ENCODE data around the gene LRAT. TPM values are rescaled to one million over a fixed set of nuclear protein-coding genes. Genes with fewer than 3 reads are reported as not detected.
"Not testable (repeated sequence)": the region's sequence is repeated elsewhere in the genome, so short reads cannot be mapped to it uniquely, and the experiment has no call there.

The LRAT gene
- not detected for total RNA-seq

DNA sequence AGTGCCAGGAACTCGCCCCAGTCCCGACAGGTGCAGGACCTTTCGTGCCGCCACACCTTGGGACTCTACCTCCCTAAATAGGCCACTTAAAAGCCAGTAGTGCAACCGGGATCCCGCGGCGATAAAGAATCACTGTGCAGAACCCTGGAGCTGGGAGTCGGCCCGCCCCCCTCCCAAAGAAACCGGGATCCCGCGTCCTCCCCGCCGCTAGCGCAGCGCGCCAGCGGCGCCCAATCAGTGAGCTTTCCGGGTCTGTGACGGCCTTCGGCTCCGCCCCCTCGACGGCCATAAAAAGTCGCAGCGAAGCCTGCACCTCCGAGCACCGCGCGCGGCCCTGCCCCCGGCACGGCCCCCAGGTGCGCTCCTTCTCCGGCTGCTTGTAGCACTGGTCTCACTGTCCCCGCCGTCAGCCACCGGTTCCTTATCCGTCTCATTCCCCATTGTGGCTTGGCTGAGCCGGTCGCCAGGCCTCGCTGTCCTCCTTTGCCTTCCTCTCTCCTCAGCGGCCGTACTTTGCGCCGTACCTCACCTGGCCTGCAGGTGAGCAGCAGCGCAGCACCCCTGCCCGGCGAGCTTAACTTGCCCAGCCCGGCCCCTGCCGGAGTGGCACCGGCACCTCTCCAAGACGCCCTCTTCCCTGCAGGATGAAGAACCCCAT, at the start of gene LRAT:
TSS of gene LRAT (plus strand) at position 318 of the 658 bp plus-strand sequence. CDS start at position 645, 327 bp downstream.
- ChIA-PET CTCF (no interaction called here), POLR2A (no interaction called here)

DNA sequence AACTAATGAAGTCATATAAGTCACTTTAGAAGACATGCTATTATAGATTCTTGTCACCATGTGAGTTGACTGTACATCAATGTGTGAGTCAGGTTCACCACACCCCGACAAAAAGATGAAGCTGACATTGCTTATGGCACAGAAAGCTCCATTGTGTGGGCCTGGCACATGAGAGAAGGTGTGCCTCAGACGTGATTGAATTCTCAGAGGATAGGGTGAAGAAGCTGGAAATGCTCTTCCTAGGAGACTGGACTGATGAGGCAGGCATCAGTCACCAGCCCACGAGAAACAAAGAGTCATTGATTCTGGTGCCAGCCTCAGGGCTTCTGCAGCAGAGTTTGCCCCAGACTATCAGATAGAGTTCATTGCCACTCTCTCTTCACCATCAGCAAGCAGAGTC, 35.9 kb upstream of the LRAT start:
- ChIA-PET POLR2A (no interaction called here), CTCF (no interaction called here)

DNA sequence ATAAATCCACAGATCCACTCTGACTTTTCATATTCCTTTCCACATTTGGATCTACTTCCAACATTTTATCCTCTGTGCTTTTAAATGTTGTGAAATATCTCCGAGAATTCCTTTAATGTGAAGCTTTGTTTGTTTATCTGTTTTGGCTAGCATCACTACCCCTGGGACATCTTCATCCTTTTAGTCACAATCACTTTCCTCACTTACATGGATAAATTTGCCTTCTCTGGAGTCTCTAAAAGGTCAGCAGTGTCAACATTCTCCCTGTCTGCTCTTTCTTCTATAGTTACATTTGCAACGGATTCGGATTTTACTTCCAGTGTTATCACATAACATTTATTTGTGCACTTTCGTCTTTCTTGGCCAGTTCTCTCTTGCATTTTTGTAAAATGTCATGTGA, 34.2 kb upstream of the LRAT start:
- POLR2A ChIA-PET, result no interaction called here
- CTCF ChIA-PET, result no interaction called here

DNA sequence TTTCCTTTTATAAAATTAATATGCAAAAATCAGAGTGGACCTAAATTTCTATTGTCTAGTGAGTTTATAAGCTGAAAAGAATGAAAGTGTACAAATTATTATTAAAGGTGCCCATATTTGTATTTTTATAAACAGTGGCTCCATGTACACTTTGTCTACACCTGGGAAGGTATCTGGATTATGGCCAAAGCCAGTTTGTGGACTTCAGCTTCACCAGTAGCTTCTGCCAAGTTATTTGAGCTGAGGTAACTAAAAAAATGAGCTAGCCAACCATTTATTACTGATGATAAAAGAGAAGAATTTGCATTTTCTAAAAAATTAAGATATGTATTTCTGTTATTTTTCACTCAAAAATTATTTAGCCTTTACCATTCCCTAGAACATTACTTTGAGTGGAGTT, 32.3 kb upstream of the LRAT start:
- POLR2A ChIA-PET, result no interaction called here
- CTCF ChIA-PET, result no interaction called here

DNA sequence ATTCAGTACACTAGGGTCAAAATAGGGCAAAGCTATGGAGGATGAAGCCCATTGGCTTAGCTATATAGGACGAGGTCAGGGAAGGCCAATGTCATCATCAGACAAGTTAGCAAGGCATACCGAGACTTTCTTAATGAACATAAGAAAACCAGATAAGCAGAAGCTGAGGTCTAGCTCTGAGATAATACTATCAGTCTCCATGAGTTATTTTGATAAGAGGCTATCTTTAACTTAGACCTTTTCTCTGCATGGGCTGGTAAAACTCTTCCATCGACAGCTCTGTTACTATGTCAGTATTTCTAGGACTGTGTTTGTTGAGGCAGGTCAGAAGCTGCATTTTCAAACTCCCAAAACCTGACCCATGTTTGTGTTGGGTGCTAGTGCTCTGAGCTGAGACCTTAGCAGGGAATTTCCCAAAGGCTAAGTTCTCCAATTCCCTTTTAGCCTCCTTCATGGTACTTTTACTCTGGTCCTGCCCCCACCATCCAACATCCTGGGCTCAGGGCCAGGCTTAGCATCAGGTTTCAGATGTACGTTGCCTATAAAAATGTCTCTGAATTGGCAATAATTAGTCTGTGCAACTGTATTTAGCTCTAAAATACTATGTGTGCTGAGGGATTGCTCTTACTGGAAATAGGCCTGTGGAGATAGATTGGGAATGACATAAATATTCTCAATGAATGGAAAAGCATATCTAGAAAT, 29.3 kb upstream of the LRAT start:
- ChIA-PET POLR2A (no interaction called here), CTCF (interaction anchor here (0.7 kb wide), 1 partner anchor 300 kb away, joined by 3 read pairs; no protein-coding TSS in a partner anchor)

DNA sequence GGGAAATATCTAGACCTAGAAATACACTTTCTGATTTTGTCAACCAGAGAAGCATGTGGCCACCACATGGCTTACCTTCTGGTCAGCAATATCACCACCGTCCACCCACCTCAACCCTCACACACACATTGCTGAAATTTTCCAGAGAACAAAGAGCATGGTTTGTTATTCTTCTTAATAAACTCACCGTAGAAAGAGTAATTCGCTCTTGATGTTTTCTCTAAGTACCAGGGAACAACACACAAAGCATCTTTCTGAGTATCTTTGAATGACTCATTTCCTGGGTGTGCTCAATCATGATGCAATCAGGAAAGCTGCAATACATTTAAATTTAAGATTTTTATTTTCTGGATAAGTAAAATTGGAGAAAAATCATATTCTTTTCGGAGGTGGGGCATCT, 24.7 kb upstream of the LRAT start:
- CTCF ChIA-PET, result no interaction called here

DNA sequence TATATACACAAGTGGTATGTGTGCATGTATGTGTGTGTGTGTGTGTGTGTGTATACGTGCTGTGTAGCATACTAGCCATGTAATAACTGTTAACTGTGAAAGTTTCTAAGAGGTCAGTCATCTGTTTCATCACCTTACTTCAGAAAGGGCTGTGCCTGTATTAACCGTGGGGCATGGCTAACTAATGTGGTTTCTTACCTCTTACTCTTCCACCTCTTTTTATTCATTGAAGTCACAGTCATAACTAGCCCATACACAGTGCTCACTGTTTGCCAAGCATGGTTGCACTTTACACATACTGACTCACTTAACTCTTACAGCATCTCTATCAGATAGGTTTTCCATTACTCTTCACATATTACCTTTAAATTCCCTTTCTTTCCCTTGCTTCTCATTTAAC, 23.7 kb upstream of the LRAT start:
- CTCF ChIA-PET, result no interaction called here
- POLR2A ChIA-PET, result no interaction called here

More for the DNA sequence above, 24.7 kb upstream of the LRAT start:
- POLR2A ChIA-PET, result no interaction called here

DNA sequence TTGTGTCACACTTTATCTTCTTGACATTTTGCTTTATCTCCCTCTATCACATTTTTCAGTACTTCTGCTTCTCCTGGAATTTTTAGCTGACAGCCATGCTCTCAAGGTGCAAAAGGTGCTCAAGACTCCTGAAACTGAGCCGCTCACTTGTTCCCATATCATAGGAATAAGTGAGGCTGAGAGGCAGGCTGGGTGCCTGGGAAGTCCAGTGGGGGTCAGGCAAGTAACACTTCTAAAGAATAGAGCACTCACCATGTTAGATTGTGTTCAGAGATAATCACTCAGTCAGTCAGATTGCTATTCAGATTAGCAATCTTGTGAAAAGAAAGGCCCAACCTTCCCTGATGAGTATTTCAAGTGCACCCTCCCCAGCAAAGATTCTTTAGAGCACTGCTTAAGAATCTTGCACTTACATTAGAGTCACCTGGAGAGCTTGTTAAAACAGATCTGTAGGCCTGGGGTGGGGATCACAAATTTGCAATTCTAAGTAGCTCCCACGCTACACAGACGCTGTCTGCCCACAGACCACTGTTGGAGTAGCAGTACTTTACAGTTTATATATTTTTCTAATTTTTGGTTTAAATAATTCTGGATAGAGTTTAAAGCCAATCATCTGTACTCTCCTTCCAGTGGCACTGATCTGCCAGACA, 23.1 kb upstream of the LRAT start:
- ChIA-PET CTCF (no interaction called here), POLR2A (no interaction called here)

DNA sequence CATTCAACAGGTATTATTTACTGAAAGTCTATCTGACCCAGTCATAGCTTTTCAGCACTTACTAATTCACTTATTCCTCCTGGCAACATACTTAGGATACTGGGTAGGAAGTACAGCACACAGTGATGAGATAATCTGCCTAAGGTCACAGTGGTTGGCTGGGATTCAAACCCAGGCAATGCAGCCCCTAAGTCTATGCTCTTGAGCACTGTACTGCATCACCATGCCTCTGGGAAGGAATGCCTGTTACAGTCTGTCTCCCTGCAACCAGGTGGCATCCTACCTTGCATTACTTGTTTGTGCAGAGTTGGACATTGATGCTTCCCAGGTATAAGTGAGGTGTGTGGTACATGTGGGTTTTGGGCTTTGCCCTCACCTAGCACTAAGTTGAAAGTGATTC, 21.5 kb upstream of the LRAT start:
- ChIA-PET CTCF (no interaction called here), POLR2A (no interaction called here)

DNA sequence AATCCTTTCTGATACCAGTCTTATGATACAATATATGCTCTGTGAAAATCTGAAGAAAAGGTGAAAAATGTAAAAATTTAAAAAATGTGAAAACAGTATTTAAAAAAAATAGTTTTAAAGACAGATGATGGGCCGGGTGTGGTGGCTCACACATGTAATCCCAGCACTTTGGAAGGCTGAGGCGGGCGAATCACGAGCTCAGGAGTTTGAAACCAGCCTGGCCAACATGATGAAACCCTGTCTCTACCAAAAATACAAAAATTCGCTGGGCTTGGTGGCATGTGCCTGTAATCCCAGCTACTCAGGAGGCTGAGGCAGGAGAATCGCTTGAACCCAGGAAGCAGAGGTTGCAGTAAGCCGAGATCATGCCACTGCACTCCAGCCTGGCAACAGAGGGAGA, 20.2 kb upstream of the LRAT start:
- POLR2A ChIA-PET, CTCF ChIA-PET: not testable (repeated sequence)

DNA sequence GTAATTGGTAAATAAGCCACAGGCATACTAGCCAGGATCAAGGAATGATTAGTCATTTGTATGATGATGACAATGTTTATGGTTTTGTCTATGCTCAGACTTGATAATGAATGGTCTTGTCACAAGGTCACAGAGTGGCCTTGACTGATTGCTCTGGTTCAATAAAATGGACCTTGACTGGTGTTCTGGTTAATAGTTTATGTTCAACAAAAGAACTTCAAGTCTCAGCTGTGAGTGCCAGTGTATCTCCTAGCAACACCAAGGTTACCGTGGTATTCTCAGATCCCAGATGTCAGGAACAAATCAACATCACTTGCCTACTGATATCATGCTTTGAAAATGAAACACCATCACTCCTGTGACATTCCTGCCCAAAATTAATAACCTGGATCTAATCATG, 16.3 kb upstream of the LRAT start:
- ChIA-PET POLR2A (no interaction called here), CTCF (no interaction called here)

DNA sequence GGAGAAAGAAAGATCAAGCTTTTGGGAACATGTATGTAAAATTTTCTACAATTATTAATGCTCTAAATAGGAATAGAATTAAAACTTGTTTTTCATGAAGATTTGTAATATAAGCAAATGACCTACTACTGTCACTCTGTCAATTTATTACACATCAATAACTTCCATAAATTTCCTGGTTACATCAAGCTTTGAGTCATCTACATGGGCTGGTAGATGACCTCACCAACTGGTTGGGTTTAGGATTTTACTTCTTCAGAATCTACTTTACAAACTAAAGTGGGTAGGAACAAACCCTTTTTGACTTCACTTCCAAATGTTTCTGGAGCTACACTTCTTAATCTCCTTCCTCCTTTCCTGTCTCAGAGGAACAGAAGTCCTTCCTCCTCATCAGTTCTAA, 12.0 kb upstream of the LRAT start:
- ChIA-PET POLR2A (no interaction called here), CTCF (no interaction called here)

DNA sequence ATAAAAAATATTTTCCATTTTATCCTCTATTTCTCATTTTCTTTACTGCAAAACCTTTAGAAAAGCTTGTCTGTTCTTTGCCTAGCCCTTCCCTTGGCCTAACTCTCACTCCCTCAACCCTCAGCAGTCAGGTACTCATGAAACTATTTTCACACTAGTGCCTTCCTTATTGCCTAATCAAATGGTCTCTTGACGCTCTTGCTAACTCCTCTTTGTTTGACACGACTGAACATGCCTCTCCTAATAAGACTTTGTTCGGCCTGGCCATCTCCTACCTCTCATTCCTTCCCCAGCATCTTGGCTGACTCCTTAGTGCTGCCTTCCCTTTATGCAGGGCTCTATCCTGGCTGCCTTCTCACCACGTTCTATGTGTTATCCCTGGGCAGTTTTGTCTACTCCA, 11.1 kb upstream of the LRAT start:
- CTCF ChIA-PET, result no interaction called here
- POLR2A ChIA-PET, result no interaction called here

DNA sequence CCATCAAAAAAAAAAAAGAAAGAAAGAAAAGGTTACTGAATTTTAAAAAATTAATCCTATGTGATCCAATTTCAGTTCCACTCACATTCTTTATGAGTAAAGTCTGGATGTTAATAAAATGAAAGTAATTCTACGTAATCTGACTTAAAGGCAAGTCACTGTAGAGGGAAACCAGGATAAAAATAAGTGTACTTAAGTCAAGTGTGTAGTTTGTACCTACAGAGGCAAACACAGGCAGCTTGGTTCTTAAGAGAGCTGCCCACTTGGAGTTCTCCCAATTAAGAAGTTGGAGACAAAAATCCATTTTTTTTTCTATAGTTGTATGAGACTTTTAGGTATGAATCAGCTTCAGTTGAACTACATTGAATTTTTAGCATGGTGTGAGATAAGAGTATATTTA, 7.0 kb upstream of the LRAT start:
- ChIA-PET POLR2A (no interaction called here), CTCF (no interaction called here)

DNA sequence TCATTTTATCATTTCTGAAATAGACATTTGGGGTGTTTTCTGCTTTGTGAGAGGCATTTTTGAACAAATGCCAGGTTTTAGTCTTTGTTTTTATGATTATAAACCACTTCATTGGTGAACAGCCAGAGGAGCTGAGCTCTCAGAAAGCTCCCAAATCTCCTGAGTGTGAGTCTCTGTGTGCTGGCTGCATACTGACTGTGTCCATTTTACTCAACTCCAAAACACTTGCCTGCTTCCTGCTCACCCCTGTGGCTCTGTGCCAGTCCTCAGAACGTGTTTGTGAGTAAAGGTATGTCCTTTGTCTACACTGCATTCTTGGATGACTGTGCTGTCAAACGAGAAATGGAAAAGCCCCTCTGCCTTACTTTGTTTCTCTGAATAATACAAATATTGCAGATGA, 5.4 kb upstream of the LRAT start:
- POLR2A ChIA-PET, result no interaction called here
- CTCF ChIA-PET, result no interaction called here

DNA sequence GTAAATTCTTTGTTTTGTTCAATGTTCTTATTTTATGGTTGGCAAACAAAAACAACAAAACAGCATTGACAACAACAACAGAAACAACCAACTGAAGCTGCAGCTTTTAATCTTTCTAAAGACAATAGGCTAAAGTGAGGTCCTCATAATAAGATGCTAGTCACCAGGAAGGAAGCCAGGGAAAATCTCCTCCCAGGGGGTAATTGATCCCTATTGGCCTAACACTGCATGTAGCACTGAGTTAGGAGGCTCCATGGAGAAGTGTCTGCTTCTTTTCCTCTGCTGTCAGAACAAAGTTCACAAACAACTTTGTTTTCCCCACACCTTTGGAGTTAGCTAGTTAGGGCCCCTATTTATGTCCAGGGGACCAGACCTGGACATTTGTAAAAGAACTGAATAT, 4.7 kb upstream of the LRAT start:
- ChIA-PET POLR2A (no interaction called here), CTCF (no interaction called here)

DNA sequence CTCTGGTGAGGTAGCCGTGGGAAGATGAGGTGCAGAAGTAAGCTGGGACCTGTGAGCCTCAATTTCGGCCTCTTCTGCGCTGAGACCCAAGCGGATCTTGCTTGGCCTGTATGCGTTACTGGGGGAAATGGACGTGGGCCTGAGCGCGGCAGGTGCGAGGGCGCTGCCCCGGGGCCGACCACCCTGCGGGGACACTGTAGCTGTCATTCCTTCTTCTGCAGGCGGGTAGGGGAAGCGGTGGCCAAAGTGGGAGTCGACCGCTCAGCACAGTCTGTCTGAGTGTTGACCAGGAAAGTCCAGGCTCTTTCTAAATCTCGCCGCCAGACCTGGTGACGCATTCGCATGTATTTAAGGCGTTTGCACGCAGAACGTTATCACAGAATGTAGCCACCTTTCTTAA, 3.3 kb upstream of the LRAT start:
- ChIA-PET POLR2A (no interaction called here), CTCF (no interaction called here)

DNA sequence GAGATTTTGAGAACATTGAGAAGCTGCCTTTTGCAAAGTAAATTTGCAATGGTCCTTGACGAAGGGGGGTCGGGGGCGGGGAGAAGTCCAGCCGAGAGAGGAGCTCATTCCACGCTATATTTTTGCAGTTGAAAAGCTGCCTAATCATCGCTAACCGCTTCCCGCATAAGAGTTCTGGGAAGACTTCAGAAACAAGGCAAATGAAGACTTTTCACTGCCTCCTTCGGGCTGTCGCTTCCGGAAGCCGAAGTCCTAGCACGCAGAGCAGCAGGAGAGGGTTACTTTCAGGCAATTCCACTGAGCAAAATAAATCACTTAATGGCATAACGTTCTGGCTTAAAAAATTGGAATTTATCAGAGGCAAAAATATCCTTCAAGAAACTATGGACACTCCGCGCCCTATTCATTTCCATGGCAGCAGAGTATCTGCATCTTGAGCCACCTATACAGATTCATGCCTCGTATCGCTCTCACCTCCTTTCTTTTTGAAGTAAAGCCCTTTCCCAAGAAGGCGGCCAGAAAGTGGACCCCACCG, 2.6 kb upstream of the LRAT start:
- POLR2A ChIA-PET, result no interaction called here
- CTCF ChIA-PET, result no interaction called here

DNA sequence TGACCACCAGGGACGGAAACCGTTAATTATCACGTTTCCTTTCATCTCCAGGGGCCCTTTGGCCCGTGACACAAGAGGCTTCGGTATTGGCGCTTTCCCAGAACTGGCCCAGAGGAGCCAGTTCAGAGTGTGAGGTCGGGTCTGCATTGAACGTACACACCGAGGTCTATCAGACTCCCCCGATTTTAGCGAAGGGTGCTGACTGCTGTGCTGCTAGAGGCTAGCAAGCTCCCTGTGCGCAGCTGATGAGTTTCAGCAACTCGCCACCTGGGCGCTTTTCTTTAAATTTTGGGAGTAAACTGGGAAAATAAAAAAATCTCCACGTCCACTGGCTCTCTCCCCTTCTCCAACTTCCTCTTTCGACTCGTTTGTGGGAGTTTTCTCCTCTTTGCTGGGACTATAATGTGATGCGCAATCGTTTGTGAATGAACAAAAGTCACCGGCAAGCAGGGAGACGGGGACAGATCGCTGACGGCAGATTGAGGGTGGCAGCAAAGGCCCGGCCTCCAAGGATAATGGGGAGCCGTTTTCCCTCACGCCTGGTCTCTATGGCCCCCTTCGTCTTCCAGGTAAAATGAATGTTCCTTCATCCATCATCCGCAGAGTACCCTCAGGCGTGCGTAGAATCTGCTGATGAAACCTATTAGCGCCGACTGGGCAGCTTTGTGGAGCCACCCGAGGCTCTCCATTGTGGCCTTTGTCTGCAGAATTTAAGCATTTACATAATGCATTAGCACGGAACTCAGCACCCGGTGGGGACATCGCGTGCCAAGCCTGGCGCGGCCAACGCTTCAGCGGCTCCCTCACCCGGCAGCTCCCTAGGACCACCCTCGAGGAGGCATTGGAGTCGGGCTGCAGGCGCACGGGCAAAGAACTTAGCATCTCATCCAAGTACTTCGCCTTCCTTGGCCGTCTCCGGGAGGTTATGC, 1.6 kb upstream of the LRAT start:
- CTCF ChIA-PET, result no interaction called here
- POLR2A ChIA-PET, result no interaction called here

DNA sequence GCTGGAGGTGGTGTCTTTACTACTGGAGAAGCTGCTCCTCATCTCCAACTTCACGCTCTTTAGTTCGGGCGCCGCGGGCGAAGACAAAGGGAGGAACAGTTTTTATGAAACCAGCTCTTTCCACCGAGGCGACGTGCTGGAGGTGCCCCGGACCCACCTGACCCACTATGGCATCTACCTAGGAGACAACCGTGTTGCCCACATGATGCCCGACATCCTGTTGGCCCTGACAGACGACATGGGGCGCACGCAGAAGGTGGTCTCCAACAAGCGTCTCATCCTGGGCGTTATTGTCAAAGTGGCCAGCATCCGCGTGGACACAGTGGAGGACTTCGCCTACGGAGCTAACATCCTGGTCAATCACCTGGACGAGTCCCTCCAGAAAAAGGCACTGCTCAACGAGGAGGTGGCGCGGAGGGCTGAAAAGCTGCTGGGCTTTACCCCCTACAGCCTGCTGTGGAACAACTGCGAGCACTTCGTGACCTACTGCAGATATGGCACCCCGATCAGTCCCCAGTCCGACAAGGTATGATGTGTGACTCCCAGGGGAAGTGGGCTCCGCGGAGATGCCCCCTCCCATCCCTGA, 634 bp downstream of the LRAT start:
- CTCF ChIA-PET, result no interaction called here
- POLR2A ChIA-PET, result no interaction called here

Measured in activated CD8-positive, alpha-beta memory T cell treated with anti-CD3 and anti-CD28 coated beads for 36 hours (primary cell).